Endothelial cell of umbilical vein (primary cell): ENCODE measurements around the gene PKNOX2.
A peak's percentile ranks its signal among the peaks of the same experiment; 100 is the strongest.

ENCODE experiments used
- CTCF ChIP-seq, 2 donors: IDR thresholded peaks; 1 replicate in 1 of 2; 2 replicates in 1 of 2; pipeline ENCODE4 v1.5.1; 2011; ENCODE audit warnings: low read length in 2 of 2, mild to moderate bottlenecking in 2 of 2, moderate library complexity in 2 of 2, control low read depth in 1 of 2, inconsistent platforms in 1 of 2, low read depth in 1 of 2; ENCODE audit not compliant: insufficient read depth in 1 of 2; ENCODE audit errors: extremely low read depth in 1 of 2
- GATA2 ChIP-seq: IDR thresholded peaks from 2 replicates; pipeline ENCODE4 v1.7.0; 2011; ENCODE audit warnings: low read depth, mild to moderate bottlenecking, moderate library complexity, mixed read lengths, low read length; ENCODE audit not compliant: insufficient read length, insufficient read depth
- JUN ChIP-seq: IDR thresholded peaks from 2 replicates; pipeline ENCODE4 v1.6.1; 2011; ENCODE audit warnings: borderline replicate concordance, low read depth; ENCODE audit not compliant: insufficient read length, insufficient read depth
- POLR2A ChIP-seq: IDR thresholded peaks from 2 replicates; pipeline ENCODE4 v1.6.1; 2012; ENCODE audit warnings: low read depth, mild to moderate bottlenecking, control low read depth, low read length
- POLR2AphosphoS5 ChIP-seq: IDR thresholded peaks from 2 replicates; pipeline ENCODE4 v1.6.1; 2012; ENCODE audit warnings: low read depth, mild to moderate bottlenecking, control low read depth, low read length, moderate library complexity; ENCODE audit not compliant: insufficient read depth

GRCh38 chr11:125123947-125124617 lies 40.5 kb upstream of the PKNOX2 start:
- TF ChIP-seq POLR2A (no peak), GATA2 (no peak), POLR2AphosphoS5 (no peak), CTCF (IDR thresholded peaks at IDR 0.05; ENCODE audit: extremely low read depth in 1 of 2, insufficient read depth in 1 of 2, low read depth in 1 of 2, low read length in 2 of 2) (peak; percentile 37 to 57), JUN (no peak)
